HCT116 (cell line): Measurements from ENCODE around the gene LGR6. TPM values are rescaled to one million over a fixed set of nuclear protein-coding genes. Genes with fewer than 3 reads are reported as not detected.

ENCODE experiments used
- ATAC-seq: fragments of 200-7000 bp; cut with Tn5 transposase; 2 replicates; pipeline ENCODE4 v1.9.1; 2020; ENCODE audit warnings: mild to moderate bottlenecking, moderate library complexity
- BruUV-seq: library from RNA; stranded (reverse); fragments of 400-500 nt; replicated peaks from 2 replicates; lab custom pipeline; 2021; lab: Mats Ljungman, UMichigan
- CTCF ChIA-PET: fragments of 300-600 bp; sonication (Branson Sonifier 250); formaldehyde crosslinking; loops from one replicate; lab custom pipeline; 2021; ENCODE audit warnings: antibody characterized with exemption; lab: Charles Lee
- POLR2A ChIA-PET: fragments of 300-600, 350-600 bp; sonication (Branson Sonifier 250); formaldehyde crosslinking; loops from one replicate; lab custom pipeline; 2021; ENCODE audit warnings: antibody characterized with exemption; lab: Charles Lee
- RAD21 ChIA-PET, 2 experiments: fragments of 300-600 bp; sonication (Branson Sonifier 250); formaldehyde crosslinking; loops; one replicate each; lab custom pipeline; 2023; ENCODE audit warnings: low total read pairs in 2 of 2; ENCODE audit not compliant: uncharacterized antibody in 2 of 2, unreplicated experiment in 2 of 2, low non-redundant PET in 1 of 2; lab: Charles Lee
- DNase-seq: peaks from one replicate; pipeline ENCODE4 v3.0.0-alpha.2; 2010; ENCODE audit warnings: low read depth, low spot score
- H2AFZ ChIP-seq: fragments of 200-600 bp; shearing (Covaris generic), sonication (generic); 2 replicates; pipeline ENCODE4 v1.6.1; 2017; ENCODE audit warnings: low read depth, mixed run types, mixed read lengths, antibody characterized with exemption, low read length; ENCODE audit not compliant: poor library complexity, severe bottlenecking
- H3K27ac ChIP-seq: 2 replicates; pipeline ENCODE4 v1.5.1; 2012; ENCODE audit warnings: low read depth, low read length
- H3K27me3 ChIP-seq: fragments of 200-600 bp; sonication (generic); 2 replicates; pipeline ENCODE4 v1.6.1; 2016; ENCODE audit warnings: mixed run types, low read length, mixed read lengths; ENCODE audit not compliant: insufficient read depth
- H3K36me3 ChIP-seq, 2 experiments: fragments of 200-500 bp in 1 of 2; fragments of 200-600 bp in 1 of 2; sonication (Bioruptor generic) in 1 of 2; sonication (generic) in 1 of 2; 2 replicates each; pipeline versions ENCODE4 v1.5.1 to v1.6.1; 2014 to 2016; ENCODE audit warnings: low read length in 2 of 2, inconsistent platforms in 1 of 2, mixed read lengths in 1 of 2, mixed run types in 1 of 2; ENCODE audit not compliant: insufficient read depth in 2 of 2, control insufficient read depth in 1 of 2
- H3K4me1 ChIP-seq, 2 experiments: fragments of 200-600 bp in 1 of 2; sonication (generic) in 1 of 2; 2 replicates each; pipeline versions ENCODE4 v1.5.1 to v1.6.1; 2012 to 2017; ENCODE audit warnings: low read length in 2 of 2, inconsistent platforms in 1 of 2, mild to moderate bottlenecking in 1 of 2, mixed read lengths in 1 of 2, mixed run types in 1 of 2, moderate library complexity in 1 of 2; ENCODE audit not compliant: insufficient read depth in 2 of 2, control insufficient read depth in 1 of 2
- H3K4me2 ChIP-seq: fragments of 200-600 bp; sonication (generic); 2 replicates; pipeline ENCODE4 v1.6.1; 2017; ENCODE audit warnings: mixed run types, low read length, mixed read lengths
- H3K4me3 ChIP-seq, 2 experiments: fragments of 200-600 bp in 1 of 2; sonication (generic) in 1 of 2; replicated peaks in 1 of 2; 2 replicates each; pipeline ENCODE4 v1.5.1; 2011 to 2016; ENCODE audit warnings: low read length in 2 of 2, control low read depth in 1 of 2, low read depth in 1 of 2, mild to moderate bottlenecking in 1 of 2, mixed read lengths in 1 of 2, mixed run types in 1 of 2
- H3K79me2 ChIP-seq: fragments of 200-600 bp; sonication (generic); 2 replicates; pipeline ENCODE4 v1.6.1; 2017; ENCODE audit warnings: mild to moderate bottlenecking, mixed run types, low read length, moderate library complexity, mixed read lengths; ENCODE audit not compliant: insufficient read depth
- H3K9ac ChIP-seq: fragments of 200-600 bp; sonication (generic); 2 replicates; pipeline ENCODE4 v1.6.1; 2016; ENCODE audit warnings: low read length, mixed read lengths
- H3K9me2 ChIP-seq: fragments of 200-600 bp; sonication (generic), shearing (Covaris generic); 2 replicates; pipeline ENCODE4 v1.6.1; 2017; ENCODE audit warnings: mixed run types, mild to moderate bottlenecking, moderate library complexity; ENCODE audit not compliant: insufficient read depth
- H3K9me3 ChIP-seq, 2 experiments: fragments of 200-500 bp in 1 of 2; fragments of 200-600 bp in 1 of 2; sonication (Bioruptor generic) in 1 of 2; sonication (generic) in 1 of 2; 2 replicates each; pipeline ENCODE4 v1.6.1; 2014 to 2017; ENCODE audit warnings: low read length in 2 of 2, mixed read lengths in 2 of 2, inconsistent platforms in 1 of 2, low read depth in 1 of 2, mild to moderate bottlenecking in 1 of 2, mixed run types in 1 of 2, moderate library complexity in 1 of 2; ENCODE audit not compliant: control insufficient read depth in 1 of 2, insufficient read depth in 1 of 2
- H4K20me1 ChIP-seq: fragments of 200-600 bp; sonication (generic), shearing (Covaris generic); 2 replicates; pipeline ENCODE4 v1.6.1; 2017; ENCODE audit warnings: mixed run types, mild to moderate bottlenecking, moderate library complexity; ENCODE audit not compliant: insufficient read depth
- ATF3 ChIP-seq: IDR thresholded peaks from 2 replicates; pipeline ENCODE4 v1.6.1; 2012
- CTCF ChIP-seq, 3 experiments: fragments of 200-600 bp in 1 of 3; sonication (generic) in 1 of 3; IDR thresholded peaks in 2 of 3; conservative IDR thresholded peaks in 1 of 3; 2 replicates each; pipeline ENCODE4 v1.5.1; 2012 to 2017; ENCODE audit warnings: low read depth in 2 of 3, low read length in 2 of 3, antibody characterized with exemption in 1 of 3, borderline replicate concordance in 1 of 3, control low read depth in 1 of 3, mild to moderate bottlenecking in 1 of 3, mixed read lengths in 1 of 3, mixed run types in 1 of 3, moderate library complexity in 1 of 3; ENCODE audit not compliant: insufficient read depth in 1 of 3
- EGR1 ChIP-seq: IDR thresholded peaks from 2 replicates; pipeline ENCODE4 v1.6.1; 2012; ENCODE audit warnings: low read depth
- ELF1 ChIP-seq: IDR thresholded peaks from 2 replicates; pipeline ENCODE4 v1.6.1; 2012; ENCODE audit warnings: low read depth, borderline replicate concordance
- EZH2 ChIP-seq: fragments of 200-600 bp; sonication (generic); IDR thresholded peaks from 2 replicates; pipeline ENCODE4 v1.6.1; 2017; ENCODE audit warnings: antibody characterized with exemption, mixed run types
- EZH2phosphoT487 ChIP-seq: fragments of 200-600 bp; IDR thresholded peaks from 2 replicates; pipeline ENCODE4 v1.6.1; 2018; ENCODE audit warnings: antibody characterized with exemption, borderline replicate concordance
- FOSL1 ChIP-seq: IDR thresholded peaks from 2 replicates; pipeline ENCODE4 v1.6.1; 2012; ENCODE audit warnings: low read depth
- JUND ChIP-seq: IDR thresholded peaks from 2 replicates; pipeline ENCODE4 v1.6.1; 2012
- POLR2A ChIP-seq: IDR thresholded peaks from 2 replicates; pipeline ENCODE4 v1.7.0; 2011; ENCODE audit warnings: borderline replicate concordance; ENCODE audit not compliant: insufficient read depth, insufficient read length; ENCODE audit errors: extremely low read depth
- POLR2AphosphoS5 ChIP-seq: IDR thresholded peaks from 2 replicates; pipeline ENCODE4 v1.6.1; 2011; ENCODE audit warnings: mild to moderate bottlenecking, low read depth, low read length, moderate library complexity
- RAD21 ChIP-seq: IDR thresholded peaks from 2 replicates; pipeline ENCODE4 v1.6.1; 2012; ENCODE audit warnings: low read depth, mild to moderate bottlenecking
- SP1 ChIP-seq: IDR thresholded peaks from 2 replicates; pipeline ENCODE4 v1.6.1; 2012; ENCODE audit warnings: low read depth
- SRF ChIP-seq: IDR thresholded peaks from 2 replicates; pipeline ENCODE4 v1.6.1; 2012; ENCODE audit warnings: low read depth
- TCF7L2 ChIP-seq: IDR thresholded peaks from 2 replicates; pipeline ENCODE4 v1.7.0; 2011; ENCODE audit warnings: borderline replicate concordance, inconsistent platforms; ENCODE audit not compliant: insufficient read depth, insufficient read length; ENCODE audit errors: extremely low read depth
- YY1 ChIP-seq: IDR thresholded peaks from 2 replicates; pipeline ENCODE4 v1.6.1; 2011; ENCODE audit warnings: low read length, low read depth, moderate library complexity, mild to moderate bottlenecking; ENCODE audit not compliant: insufficient replicate concordance; ENCODE audit errors: extremely low read depth
- ZFX ChIP-seq: fragments of 450-650 bp; IDR thresholded peaks from 2 replicates; pipeline ENCODE4 v1.6.1; 2017
- intact Hi-C: fragments of 100-400 bp; cut with micrococcal nuclease; formaldehyde crosslinking; loops from 2 replicates; pipeline ENCODE4 v1.10.0; 2022
- total RNA-seq: library from RNA; stranded (reverse); gene quantifications from one replicate; pipeline ENCODE4 v1.2.1, GENCODE V29; 2021; ENCODE audit not compliant: unreplicated experiment
- TF ChIP-seq, protein P1 (sequence below): IDR thresholded peaks from 2 replicates; pipeline ENCODE4 v1.6.1; 2012; ENCODE audit warnings: low read depth

LGR6 gene
- total RNA-seq, 1 experiment from 2014 or later, result 0.20 TPM

DNA sequence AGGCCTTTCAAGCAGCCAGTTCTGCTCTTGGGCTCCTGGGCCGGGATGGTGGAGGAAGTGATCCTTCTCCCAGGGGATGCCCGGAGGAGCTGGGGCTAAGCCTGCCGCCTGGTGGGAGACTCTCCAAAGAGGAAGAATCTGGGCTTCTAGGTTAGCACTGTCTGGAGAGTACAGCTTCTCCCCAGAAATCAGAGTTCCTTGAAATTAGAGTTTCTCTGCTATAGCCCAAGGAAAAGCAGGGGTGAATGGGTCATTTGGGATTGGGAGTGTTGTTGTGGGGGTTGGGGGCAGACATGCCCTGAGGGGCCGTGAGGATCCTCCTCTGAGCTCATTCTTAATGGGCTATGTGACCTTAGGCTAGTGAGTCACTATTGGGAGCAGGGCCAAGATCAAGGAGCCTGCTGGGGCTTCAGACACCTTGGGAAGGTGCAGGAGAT, 6.5 kb downstream of the LGR6 start:
- Histone ChIP-seq H3K4me3 (0 out of 4 replicates have a peak overlapping the region, but pooled peaks of 1 of the 2 experiments have one; percentile 3), H4K20me1 (no peaks in the 10 kb centered on the region), H3K27ac (peak overlapping the region; percentile 33), H3K9me2 (no peaks in the 10 kb centered on the region), H2AFZ (peak overlapping the region; percentile 50), H3K27me3 (no peaks in the 10 kb centered on the region; the same call in 1 of the 2 replicates), H3K36me3 (no peaks in the 10 kb centered on the region), H3K79me2 (no peaks in the 10 kb centered on the region), H3K9me3 (no peaks in the 10 kb centered on the region), H3K4me1 (peaks cover 25 to 26% of the 10 kb centered on the region in 2 experiments), H3K4me2 (peak overlapping the region; percentile 55), H3K9ac (no peak overlapping the region)
- POLR2A ChIA-PET, result no interaction called here
- intact Hi-C loops, result no loop called here
- no TSS peak for BruUV-seq
- RAD21 ChIA-PET, result interaction anchor here in 1 of 2 experiments (1.0 kb wide), 1 partner anchor 17 kb away, joined by 3 read pairs; no protein-coding TSS in a partner anchor
- DNase-seq (peak; percentile 52), ATAC-seq (peak; percentile 81)
- CTCF ChIA-PET, result interaction anchor here (1.0 to 2.7 kb wide), 10 partner anchors 9 to 519 kb away, joined by 3 to 24 read pairs (median 4); no protein-coding TSS in a partner anchor
- peak; percentile 31; the same call in 1 of the 2 replicates for TF ChIP-seq POLR2AphosphoS5
- TF ChIP-seq SRF, result no peak
- TF ChIP-seq EGR1, result no peak
- TF ChIP-seq TCF7L2, result peak; percentile 22
- no peak for TF ChIP-seq POLR2A
- no peak for TF ChIP-seq ZFX
- TF ChIP-seq ATF3, result no peak
- peak; percentile 78 for TF ChIP-seq JUND
- TF ChIP-seq, protein P1, sequence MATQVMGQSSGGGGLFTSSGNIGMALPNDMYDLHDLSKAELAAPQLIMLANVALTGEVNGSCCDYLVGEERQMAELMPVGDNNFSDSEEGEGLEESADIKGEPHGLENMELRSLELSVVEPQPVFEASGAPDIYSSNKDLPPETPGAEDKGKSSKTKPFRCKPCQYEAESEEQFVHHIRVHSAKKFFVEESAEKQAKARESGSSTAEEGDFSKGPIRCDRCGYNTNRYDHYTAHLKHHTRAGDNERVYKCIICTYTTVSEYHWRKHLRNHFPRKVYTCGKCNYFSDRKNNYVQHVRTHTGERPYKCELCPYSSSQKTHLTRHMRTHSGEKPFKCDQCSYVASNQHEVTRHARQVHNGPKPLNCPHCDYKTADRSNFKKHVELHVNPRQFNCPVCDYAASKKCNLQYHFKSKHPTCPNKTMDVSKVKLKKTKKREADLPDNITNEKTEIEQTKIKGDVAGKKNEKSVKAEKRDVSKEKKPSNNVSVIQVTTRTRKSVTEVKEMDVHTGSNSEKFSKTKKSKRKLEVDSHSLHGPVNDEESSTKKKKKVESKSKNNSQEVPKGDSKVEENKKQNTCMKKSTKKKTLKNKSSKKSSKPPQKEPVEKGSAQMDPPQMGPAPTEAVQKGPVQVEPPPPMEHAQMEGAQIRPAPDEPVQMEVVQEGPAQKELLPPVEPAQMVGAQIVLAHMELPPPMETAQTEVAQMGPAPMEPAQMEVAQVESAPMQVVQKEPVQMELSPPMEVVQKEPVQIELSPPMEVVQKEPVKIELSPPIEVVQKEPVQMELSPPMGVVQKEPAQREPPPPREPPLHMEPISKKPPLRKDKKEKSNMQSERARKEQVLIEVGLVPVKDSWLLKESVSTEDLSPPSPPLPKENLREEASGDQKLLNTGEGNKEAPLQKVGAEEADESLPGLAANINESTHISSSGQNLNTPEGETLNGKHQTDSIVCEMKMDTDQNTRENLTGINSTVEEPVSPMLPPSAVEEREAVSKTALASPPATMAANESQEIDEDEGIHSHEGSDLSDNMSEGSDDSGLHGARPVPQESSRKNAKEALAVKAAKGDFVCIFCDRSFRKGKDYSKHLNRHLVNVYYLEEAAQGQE, result no peak
- TF ChIP-seq FOSL1, result peak; percentile 78
- no peak for TF ChIP-seq EZH2phosphoT487
- no peak for TF ChIP-seq ELF1
- peak in 2 of 3 experiments; percentile 18 to 39; a peak in 3 of 6 replicates for TF ChIP-seq CTCF (IDR thresholded peaks at IDR 0.05 in 2 of 3, conservative IDR thresholded peaks at IDR 0.05 in 1 of 3; ENCODE audit: borderline replicate concordance in 1 of 3, insufficient read depth in 1 of 3, low read depth in 2 of 3, low read length in 2 of 3)
- TF ChIP-seq EZH2, result no peak
- TF ChIP-seq RAD21, result no peak
- TF ChIP-seq SP1, result peak; percentile 40
- no peak for TF ChIP-seq YY1
